ENCODE measurements around the gene CEBPA. TPM values are rescaled to one million over a fixed set of nuclear protein-coding genes. Genes with fewer than 3 reads are reported as not detected.
"Not testable (repeated sequence)": the region's sequence is repeated elsewhere in the genome, so short reads cannot be mapped to it uniquely, and the experiment has no call there.

Gene CEBPA
- total RNA-seq, 1 donor from 2014 or later = 0.07 TPM

DNA sequence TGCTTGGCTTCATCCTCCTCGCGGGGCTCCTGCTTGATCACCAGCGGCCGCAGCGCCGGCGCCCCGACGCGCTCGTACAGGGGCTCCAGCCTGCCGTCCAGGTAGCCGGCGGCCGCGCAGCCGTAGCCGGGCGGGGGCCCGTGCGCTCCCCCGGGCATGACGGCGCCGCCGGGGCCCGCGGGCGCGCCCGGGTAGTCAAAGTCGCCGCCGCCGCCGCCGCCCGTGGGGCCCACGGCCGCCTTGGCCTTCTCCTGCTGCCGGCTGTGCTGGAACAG lies 497 bp downstream of the CEBPA start:
- intact Hi-C loops (cut with micrococcal nuclease) = loop anchor here (1.0 to 10.0 kb wide), 2 partner anchors 67 to 73 kb away; partner anchors contain the start of gene CEBPG

DNA sequence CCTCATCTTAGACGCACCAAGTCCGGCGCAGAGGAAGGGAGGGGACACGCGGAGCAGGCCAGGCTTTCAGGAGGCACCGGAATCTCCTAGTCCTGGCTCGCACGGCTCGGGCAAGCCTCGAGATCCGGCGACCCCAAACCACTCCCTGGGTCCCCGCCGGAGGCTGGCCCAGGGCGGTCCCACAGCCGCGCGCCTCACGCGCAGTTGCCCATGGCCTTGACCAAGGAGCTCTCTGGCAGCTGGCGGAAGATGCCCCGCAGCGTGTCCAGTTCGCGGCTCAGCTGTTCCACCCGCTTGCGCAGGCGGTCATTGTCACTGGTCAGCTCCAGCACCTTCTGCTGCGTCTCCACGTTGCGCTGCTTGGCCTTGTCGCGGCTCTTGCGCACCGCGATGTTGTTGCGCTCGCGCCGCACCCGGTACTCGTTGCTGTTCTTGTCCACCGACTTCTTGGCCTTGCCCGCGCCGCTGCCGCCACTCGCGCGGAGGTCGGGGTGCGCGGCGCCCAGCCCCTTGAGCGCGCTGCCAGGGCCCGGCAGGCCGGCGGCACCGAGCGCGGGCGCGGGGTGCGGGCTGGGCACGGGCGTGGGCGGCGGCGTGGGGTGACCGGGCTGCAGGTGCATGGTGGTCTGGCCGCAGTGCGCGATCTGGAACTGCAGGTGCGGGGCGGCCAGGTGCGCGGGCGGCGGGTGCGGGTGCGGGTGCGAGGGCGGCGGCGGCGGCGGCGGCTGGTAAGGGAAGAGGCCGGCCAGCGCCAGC lies 1.0 kb downstream of the CEBPA start:
- intact Hi-C loops (cut with micrococcal nuclease) = loop anchor here (10.0 kb wide), 1 partner anchor 73 kb away; the partner anchor contains the start of gene CEBPG

DNA sequence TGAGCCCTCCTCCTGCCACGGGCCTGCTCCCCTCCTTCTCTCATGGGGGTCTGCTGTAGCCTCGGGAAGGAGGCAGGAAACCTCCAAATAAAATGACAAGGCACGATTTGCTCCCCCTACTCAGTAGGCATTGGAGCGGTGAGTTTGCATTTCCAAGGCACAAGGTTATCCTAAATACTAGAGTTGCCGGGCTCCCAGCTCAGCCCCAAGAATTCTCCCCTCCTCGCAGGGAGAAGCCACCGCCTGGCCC lies 1.5 kb downstream of the CEBPA start:
- intact Hi-C loops (cut with micrococcal nuclease) = loop anchor here (10.0 kb wide), 1 partner anchor 74 kb away; the partner anchor contains the start of gene CEBPG

DNA sequence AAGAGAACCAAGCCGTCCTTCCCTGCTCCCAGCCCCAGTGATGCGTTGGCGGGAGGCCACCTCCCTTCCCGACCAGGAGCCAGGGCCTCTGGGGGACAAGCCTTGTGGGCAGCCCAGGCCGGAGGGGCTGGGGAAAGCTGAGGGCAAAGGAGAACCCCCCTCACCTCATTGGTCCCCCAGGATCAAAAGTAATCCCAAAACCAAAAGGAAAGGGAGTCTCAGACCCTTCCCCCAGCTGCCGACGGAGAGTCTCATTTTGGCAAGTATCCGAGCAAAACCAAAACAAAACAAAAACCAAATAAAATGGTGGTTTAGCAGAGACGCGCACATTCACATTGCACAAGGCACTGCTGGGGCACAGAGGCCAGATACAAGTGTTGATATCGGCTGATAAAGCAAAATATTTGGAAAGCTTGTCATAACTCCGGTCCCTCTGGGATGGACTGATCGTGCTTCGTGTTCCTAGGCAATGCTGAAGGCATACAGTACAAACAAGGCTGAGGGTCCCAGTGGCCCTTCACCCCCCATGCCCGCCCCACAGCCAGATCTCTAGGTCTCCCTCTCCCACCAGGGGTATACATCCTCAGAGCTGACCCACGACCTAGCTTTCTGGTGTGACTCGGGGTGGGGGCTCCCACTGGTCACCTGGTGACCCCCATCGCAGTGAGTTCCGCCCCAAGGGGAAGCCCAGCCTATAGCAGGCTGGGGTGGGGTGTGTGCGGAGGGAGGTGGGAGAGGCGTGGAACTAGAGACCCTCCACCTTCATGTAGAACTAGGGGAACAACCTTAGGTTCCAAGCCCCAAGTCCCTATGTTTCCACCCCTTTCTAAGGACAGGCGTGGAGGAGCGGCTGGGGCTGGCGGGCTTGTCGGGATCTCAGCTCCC lies 2.1 kb downstream of the CEBPA start:
- intact Hi-C loops (cut with micrococcal nuclease) = loop anchor here (10.0 kb wide), 1 partner anchor 75 kb away; the partner anchor contains the start of gene CEBPG

DNA sequence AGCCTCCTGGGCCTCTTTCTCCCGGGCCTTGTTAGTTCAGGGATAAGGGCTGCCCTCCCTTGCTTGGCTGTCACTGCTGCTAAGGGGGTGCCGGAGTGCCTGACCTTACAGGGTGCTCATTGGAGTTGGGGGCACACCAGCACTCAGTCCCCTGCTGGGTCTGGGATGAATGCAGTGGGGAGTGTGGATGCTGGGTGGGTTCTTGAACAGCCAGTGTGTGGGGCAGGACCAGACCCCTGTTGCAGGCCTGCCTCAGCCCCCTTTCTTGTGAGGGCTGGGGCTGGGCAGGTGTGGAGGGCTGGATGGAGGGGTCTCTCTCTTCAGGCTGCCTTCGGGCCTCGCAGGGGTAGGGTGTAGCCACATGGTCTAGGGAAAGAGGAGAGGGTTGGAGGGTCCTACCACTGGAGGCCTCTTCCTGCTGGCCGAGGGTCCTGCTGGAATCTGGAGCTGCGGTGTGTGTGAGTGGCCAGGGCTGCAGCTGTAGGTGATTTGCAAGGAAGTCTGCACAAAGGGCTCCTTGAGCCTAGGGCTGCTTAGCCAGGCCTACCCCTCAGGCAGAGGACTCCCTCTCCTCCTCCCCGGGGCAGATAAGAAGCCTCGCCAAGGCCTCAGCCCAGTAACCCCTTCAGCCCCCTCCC lies 3.2 kb downstream of the CEBPA start:
- intact Hi-C loops (cut with micrococcal nuclease) = no loop called here

DNA sequence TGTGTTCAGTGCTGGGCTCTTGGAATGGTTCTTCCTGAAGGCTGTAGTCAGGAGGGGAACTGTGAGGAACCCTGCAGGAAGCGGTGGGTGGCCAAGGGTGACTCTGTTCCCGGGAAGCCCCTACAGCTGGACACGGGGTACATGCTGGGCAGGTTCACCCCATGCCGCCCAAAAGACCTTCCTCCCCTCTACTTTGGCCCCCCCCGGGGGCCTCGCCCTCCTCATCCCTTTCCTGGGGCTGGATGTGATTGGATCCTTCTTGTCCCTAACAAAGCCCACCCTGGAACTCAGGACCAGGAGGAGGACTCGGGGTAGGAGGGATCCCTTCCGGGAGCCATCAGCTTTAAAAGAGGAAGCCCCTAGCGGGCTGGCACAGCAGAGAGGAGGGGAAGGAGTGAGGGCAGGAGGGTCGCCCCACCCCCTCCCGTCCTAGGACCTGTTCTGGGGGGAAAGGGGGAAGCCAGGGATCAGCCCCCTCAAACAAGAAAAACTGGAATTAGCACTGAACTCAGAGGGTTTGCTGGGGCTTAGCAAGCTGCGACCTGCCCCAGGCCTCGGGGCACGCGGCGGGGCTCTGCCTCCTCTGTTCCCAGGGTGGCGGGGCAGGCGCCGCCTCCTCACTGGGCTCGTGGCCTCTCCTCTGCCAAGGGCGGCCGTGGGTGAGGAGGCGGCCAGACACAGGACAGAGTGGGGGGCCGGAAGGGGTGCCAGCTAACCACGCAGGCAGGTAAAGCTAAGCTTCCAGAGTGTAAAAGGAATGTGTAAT lies 4.0 kb downstream of the CEBPA start:
- intact Hi-C loops (cut with micrococcal nuclease) = no loop called here

DNA sequence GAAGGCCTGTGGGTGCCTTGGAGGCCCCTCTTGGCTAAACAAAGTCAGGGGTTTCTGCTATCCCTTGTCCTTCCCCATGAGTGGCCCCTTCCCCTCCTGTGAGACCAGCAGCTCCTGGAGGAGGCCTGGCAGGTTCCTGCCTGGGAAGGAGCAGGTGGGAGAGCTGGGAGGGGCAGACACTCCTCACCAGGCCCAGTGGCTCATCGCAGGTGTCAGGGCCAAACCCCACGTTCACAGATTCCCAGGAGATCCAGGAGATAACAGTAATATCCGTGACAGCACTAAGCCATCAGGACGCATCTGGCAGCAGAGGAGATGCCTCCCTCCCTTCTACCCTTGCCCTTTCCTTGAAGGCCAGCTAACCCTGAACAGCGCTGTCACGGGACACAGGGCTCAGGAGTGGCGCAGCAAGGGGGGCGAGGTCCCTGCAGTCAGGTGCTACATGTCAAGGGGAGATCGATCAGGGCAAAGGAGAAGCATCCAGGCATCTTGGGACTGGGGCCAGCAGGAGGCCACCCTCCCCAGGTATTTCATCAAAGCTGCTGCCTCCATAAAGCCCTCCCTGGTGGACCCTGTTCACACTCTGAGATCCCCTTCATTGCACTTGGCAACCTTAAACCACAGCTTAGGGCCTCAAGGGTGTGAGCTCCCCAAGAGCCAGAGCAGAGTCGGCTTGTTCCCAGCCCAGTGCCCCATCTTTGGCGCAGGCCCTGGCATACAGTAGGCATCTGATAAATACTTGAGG lies 4.8 kb downstream of the CEBPA start:
- intact Hi-C loops (cut with micrococcal nuclease) = no loop called here

DNA sequence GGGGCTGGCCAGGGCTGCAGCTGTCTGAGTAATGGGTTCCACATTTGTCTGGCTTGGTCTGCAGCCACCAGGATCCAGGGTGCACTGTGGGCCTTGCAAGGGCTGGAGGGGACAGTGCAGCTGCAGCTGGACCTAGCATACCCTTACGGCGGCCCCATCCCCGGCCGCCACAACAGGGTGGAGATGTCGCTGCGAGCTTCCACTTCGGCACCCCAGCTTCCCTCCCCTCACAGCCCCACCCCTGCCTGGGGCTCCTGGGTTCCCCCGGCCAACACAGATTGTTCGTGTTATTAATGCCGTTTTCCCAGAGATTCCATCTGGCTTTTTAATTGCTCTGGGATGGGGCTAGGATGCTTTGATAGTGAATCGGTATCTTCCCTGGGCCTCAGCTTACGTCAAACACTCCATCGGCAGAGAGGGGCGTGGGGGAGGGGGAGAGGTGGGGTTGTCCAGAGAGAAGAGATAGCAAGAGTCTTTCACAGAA lies 5.8 kb downstream of the CEBPA start:
- intact Hi-C loops (cut with micrococcal nuclease) = no loop called here

DNA sequence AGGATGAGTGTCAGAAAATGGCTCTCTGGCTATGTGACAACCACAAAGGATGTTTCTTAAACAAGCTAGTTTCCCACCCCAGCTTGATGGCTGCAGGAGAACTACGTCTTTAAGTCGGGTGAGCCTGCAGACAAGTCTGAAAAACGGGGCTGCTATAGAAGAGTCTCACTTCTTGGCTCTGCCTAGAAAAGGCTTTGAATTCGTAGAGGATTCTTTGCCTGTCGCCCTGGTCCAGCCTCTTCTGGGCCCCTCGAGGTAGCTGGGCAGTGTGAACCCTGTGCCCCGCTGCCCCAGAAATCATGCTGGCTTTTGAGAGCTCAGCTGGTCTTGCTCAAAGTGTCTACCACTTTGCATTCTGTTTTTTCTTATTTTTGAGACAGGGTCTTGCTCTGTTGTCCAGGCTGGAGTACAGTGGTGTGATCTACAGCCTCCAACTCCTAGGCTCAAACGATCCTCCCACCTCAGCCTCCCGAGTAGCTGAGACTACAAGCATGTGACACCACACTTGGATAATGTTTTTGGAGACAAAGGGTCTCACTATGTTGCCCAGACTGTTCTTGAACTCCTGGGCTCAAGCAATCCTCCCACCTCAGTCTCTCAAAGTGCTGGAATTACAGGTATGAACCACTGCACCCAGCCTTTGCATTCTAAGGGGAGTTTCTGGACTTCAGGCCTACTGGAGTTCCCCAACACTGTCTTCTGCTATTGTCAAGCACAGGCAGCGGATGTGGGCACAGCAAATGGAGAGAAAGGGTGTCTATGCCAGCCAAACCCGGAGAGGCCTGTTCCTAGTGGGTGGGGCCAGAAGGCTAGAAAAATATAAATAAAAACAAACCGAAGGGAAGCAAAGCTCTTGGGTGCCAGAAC lies 6.5 kb downstream of the CEBPA start:
- intact Hi-C loops (cut with micrococcal nuclease) = no loop called here

DNA sequence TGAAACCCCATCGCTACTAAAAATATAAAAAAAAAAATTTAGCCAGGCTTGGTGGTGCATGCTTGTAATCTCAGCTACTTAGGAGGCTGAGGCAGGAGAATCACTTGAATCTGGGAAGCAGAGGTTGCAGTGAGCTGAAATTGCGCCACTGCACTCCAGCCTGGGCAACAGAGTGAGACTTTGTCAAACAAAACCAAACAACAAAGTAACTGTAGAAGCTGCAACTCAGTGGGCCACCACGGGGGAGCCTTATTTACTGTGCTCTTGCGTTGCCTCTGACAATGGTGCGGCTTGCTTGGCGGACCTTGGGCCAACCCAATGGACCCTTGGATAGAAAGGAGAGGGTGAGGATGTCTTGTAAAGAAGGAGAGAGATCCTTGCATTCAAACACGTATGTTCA lies 7.3 kb downstream of the CEBPA start:
- intact Hi-C loops (cut with micrococcal nuclease) = not testable (repeated sequence)

DNA sequence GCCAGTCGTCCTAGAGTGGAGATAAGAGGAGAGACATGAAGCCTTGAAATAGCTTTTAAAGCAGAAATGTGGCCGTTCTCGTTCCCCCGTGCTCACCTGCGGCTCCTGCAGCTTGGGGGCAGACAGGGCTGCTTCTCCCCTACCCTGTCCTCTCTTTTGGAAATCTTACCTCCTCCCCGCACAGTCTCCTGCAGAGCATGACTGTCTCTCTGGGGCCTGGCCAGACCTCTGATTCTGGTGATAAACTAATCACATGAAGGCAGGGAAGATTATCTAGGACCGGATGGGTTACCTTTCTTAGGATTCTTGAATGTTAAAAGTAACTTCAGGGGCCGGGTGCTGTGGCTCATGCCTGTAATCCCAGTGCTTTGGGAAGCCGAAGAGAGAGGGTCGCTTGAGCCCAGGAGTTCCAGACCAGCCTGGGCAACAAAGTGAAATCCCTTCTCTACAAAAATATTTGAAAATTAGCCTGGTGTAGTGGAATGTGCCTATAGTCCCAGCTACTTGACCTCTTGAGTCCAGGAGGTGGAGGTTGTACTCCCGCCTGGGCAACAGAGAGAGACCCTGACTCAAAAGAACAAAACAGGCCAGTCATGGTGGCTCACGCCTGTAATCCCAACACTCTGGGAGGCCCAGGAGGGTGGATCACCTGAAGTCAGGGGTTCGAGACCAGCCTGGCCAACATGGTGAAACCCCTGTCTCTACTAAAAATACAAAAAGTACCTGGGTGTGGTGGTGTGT lies 8.1 kb downstream of the CEBPA start:
- intact Hi-C loops (cut with micrococcal nuclease) = no loop called here

DNA sequence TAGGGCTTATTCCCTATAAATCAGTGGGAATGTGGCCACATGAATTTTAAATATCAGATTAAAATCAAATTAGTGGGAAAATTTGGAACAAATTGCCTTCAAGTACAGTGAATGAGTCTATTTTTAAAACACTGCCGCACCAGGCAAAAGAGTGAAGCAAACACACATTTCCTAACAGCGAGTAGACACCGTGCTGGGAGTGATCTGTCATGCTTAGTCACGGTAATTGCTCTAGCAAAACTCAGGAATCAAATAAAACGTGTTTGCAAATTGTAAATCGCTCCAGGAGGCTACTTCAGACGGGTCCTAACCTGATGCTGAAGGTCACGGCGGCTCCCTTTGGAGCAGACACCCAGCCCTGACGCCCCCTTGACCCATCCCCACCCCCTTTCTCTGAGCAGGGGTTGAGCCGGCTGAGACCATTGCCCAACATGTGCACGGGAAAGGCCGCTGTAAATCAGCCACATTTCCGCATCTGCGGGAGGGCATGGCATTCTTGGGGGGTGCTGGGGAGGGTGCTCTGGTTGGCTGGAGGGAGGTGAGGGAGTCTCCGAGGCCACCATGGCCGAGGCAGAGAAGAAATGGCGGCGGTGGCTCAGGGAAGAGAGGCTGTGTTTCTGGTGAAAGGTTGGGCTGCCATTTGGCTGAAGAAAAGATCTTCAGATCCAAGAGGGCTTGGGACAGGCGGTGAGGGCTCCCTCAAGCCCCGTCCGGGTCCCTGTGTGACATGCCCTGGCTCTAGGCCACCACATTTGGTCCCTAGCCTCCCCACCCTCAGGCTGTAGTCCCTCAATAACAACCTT lies 8.9 kb downstream of the CEBPA start:
- intact Hi-C loops (cut with micrococcal nuclease) = no loop called here

DNA sequence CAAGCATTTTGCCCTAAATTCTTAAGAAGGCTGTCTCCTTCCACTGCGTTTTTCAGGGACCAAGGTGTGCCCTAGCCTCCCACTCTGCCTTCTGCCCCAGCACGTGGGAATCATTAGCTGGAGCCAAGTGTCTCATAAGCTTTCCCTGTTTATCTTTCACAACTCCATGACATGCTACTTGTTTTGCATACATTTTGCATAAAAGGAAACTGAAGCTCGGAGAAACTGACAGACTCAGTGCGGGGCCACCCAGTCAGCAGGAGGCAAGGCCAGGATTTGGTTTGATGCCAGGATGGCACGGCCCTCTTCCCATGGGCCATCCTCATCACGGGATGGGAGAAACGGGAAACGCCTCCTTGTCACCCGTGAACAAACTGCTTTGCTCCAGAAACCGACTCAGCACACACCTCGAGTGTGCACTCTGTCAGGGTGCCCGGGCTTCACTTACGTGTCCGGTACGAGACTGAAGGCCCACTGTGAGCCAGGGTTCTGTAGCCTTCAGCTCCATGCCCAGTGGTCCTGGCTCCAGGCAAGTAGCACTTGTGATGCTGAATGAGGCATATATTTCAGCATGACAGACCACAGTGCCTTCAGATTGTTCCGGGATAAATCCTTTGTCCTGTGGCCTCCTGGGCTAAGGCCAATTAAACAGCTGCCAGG lies 9.6 kb downstream of the CEBPA start:
- intact Hi-C loops (cut with micrococcal nuclease) = no loop called here

DNA sequence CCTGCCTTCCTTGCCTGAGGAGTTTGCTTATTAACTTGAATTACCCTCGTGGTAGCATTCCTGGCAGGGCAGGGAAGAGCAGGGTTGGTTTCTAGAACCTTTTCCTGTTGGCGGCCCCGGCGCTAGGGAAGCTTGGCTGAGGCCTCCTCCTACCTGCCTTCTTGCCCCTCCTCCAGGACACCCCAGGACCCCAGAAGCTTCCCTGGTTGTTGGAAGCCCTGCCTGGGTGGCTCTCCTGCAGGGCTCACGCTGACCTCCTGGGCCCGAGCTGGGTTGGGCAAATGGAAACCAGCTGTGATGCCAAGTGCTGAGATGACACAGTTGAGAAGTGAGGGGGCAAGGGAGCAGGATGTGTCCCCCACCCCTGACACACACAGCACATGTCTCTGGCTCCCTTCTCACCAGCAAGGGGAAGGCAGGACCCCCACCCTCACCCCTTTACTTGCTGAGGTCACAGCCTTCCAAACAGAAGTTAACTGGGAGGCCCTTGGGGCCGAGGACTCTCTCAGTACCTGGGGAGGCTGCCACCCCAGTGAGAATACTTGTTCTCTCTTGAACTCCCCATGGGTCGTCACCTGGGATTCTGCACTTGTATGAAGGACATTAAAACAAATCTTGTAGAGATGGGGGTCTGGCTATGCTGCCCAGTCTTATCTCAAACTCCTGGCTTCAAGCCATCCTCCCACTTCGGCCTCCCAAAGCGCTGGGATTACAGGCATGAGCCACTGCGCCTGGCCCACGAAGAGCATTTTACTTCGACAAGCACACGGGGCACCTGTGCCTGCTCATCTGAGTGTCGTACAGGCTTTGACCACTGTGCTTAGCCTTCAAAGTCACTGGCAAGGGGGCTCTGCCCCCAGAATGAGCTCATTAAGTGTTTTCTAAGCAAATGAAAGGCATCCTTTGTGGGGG lies 10.5 kb downstream of the CEBPA start:
- intact Hi-C loops (cut with micrococcal nuclease) = no loop called here

DNA sequence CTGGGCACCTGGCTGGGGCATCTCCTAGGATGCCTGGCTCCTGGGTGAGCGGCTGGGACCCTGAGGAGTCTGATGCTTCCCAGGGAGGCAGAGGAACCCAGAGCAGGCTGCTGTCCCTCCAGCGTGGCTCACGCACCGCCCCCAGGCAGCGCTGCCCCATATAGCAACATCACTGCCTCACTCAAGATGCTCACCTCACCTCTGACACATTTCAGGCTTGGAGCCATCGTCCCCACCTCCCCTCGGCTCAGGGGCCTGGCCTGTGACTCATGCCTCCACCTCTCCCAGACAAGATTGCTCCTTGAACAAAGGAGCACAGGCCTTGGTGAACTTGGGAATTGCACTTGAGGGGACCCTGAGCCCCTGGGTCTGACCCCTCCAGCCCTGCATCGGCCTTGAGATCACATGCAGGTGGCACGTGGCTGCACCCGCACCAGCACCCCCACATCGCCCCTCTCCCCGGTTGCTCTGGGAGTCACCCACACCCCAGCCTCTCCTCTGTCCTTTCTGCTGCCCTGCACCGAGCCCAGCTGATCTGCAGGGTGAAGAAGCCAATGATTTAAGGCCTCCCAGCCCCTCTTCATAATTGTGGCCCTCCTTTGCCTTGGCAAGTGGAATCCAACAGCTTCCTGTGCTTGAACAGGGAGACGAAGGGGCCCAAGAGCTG lies 11.2 kb downstream of the CEBPA start:
- intact Hi-C loops (cut with micrococcal nuclease) = no loop called here
